ENCODE data around the gene ULK4. TPM values are rescaled to one million over a fixed set of nuclear protein-coding genes. Genes with fewer than 3 reads are reported as not detected.

Gene ULK4
- total RNA-seq, 4 donors from 2014 or later, result 13.3 to 23.4 (median 17.9) TPM

DNA sequence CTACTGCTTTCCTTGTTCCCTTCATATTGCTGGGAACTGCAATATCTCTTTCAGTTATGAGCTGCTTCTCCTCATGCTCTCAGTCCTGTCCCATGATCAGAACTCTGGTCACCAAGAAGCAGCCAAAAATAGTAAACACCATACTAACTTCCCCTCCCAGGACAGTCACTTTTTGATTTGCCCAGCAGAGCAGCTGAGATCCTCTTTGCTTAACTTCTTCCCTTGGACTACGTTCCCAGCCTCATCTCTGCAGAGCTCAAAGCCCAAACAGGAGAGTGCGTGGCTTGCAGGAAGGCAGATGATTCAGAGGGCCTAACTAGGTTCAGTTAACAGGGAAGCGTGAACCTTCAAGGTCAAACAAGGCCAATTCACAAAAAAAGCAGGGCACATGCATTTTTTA lies 609.4 kb downstream of the ULK4 start:
- WGBS, 2 donors, result 75 to 86% methylated on average over 3 of the region's 3 CpGs
- TF ChIP-seq EP300 (IDR thresholded peaks at IDR 0.05) (no peak), POLR2A (IDR thresholded peaks at IDR 0.05) (no peak)
- TF ChIP-seq, protein P1, sequence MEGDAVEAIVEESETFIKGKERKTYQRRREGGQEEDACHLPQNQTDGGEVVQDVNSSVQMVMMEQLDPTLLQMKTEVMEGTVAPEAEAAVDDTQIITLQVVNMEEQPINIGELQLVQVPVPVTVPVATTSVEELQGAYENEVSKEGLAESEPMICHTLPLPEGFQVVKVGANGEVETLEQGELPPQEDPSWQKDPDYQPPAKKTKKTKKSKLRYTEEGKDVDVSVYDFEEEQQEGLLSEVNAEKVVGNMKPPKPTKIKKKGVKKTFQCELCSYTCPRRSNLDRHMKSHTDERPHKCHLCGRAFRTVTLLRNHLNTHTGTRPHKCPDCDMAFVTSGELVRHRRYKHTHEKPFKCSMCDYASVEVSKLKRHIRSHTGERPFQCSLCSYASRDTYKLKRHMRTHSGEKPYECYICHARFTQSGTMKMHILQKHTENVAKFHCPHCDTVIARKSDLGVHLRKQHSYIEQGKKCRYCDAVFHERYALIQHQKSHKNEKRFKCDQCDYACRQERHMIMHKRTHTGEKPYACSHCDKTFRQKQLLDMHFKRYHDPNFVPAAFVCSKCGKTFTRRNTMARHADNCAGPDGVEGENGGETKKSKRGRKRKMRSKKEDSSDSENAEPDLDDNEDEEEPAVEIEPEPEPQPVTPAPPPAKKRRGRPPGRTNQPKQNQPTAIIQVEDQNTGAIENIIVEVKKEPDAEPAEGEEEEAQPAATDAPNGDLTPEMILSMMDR (IDR thresholded peaks at IDR 0.05), result no peak

DNA sequence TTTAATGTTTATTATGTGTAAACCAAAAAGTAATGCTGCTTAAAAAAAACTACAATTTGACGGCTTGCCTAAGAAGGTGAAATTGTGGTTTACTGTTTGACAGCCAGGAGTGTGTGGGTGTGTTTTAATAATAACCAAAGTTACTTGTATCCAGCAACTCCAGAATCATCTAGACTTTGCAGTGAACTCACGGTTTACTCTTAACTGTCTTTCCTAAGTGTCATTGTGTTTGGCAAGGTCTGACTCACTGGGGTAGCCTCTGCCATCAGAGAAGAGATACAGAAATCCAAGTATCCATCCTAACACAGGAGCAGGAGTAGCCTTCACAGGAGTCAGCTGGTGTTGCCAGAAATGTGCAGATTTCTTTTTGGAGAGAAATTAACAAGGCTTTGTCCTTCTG lies 611.5 kb downstream of the ULK4 start:
- TF ChIP-seq POLR2A (IDR thresholded peaks at IDR 0.05), result no peak
- TF ChIP-seq, protein P1 (IDR thresholded peaks at IDR 0.05), result no peak
- no peak for TF ChIP-seq EP300 (IDR thresholded peaks at IDR 0.05)
- 68 to 70% methylated on average over 2 of the region's 2 CpGs for WGBS, 2 donors
- H3K36me3 ChIP-seq, result no peaks in the 10 kb centered on the region

More for the DNA sequence above, 609.4 kb downstream of the ULK4 start:
- Histone ChIP-seq H3K36me3 (no peaks in the 10 kb centered on the region), H3K9me3 (no peaks in the 10 kb centered on the region), H3K4me1 (no peaks in the 10 kb centered on the region), H3K27me3 (no peaks in the 10 kb centered on the region), H3K27ac (no peak overlapping the region), H3K4me3 (no peak overlapping the region)
- no peak for DNase-seq (ENCODE audit: low spot score in 2 of 2)

DNA sequence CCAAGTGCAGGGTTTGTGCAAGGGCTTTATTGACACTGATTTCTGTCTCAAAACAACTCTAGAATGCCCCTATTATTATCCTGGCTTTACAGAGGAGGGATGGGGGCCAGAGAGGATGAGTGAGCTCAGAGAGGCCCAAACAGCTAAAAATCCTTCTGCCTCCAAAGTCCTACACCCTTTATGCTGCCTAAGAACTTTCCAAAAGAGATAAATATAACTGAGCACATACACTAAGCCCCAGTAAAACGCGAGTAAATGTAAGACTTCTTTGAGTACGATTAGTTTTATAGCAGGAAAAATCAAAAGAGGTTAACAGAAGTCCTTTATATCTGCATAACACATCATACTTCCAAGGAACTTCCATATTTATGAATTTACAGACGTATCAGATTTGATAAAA lies 613.5 kb downstream of the ULK4 start:
- no peaks in the 10 kb centered on the region for H3K4me1 ChIP-seq
- TF ChIP-seq, protein P1 (IDR thresholded peaks at IDR 0.05), result no peak
- no peak for TF ChIP-seq EP300 (IDR thresholded peaks at IDR 0.05)
- no peak for TF ChIP-seq POLR2A (IDR thresholded peaks at IDR 0.05)
- no peak for DNase-seq (ENCODE audit: low spot score in 2 of 2)
- H3K27me3 ChIP-seq, result no peaks in the 10 kb centered on the region
- WGBS, 2 donors, result 82 to 89% methylated on average over 4 of the region's 4 CpGs
- H3K9me3 ChIP-seq, result peaks cover 0 to 18% (median 0%) of the 10 kb centered on the region in 4 donors
- H3K36me3 ChIP-seq, result no peaks in the 10 kb centered on the region
- H3K4me3 ChIP-seq, result no peak overlapping the region
- no peak overlapping the region for H3K27ac ChIP-seq

More for the DNA sequence above, 611.5 kb downstream of the ULK4 start:
- Histone ChIP-seq H3K4me1 (no peaks in the 10 kb centered on the region), H3K4me3 (no peak overlapping the region), H3K27me3 (no peaks in the 10 kb centered on the region), H3K27ac (no peak overlapping the region), H3K9me3 (peaks cover 0 to 3% (median 0%) of the 10 kb centered on the region in 4 donors)
- no peak for DNase-seq (ENCODE audit: low spot score in 2 of 2)

DNA sequence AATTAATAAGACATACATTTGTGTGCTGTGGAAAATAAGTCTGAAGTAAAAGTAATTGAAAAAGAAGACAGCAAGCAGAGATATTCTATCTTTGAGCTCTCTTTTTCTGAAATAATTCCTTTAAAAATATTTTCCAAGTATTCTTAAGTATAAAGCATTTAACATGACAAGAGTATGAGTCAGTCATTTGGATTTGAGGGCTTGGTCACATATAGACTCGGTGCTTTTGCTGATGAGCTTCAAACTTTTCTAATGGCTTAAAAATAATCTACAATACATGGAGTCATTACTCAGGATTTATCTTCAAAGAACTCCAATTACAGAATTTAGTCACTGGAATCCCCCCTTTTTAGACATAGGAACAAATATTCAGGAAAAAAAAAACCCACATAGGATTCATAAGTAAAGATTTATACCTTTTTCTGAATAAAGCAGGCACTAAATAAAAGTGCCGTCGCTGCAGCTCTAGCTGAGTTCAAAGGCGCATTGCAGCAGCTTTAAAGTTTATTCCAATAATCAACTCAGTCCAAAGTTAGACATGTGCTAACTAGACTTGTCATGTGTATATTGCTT lies 615.1 kb downstream of the ULK4 start:
- 73 to 75% methylated on average over 4 of the region's 4 CpGs for WGBS, 2 donors
- TF ChIP-seq, protein P1 (IDR thresholded peaks at IDR 0.05), result no peak
- TF ChIP-seq POLR2A (IDR thresholded peaks at IDR 0.05) (no peak), EP300 (IDR thresholded peaks at IDR 0.05) (no peak)
- H3K4me1 ChIP-seq, result no peaks in the 10 kb centered on the region

DNA sequence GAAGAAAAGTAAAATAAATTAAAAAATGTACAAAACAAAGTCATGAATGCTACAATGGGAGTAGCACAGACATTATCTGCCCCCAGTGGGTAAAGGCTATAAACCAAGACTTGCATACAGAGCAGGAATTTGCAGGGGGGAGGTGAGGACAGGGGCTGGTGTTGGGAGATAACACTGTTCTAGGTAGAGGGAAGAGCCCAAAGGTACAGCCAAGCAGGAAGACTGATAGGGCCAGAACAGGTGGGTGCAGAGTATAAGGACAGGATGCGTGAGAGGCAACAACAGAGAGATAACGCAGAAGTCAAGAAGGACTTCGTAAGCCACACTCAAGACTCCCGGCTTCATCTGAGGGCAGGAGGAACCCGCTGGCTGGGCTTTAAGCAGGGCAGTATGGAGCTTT lies 616.1 kb downstream of the ULK4 start:
- Histone ChIP-seq H3K9me3 (peaks cover 0 to 18% (median 0%) of the 10 kb centered on the region in 4 donors), H3K4me1 (no peaks in the 10 kb centered on the region), H3K4me3 (no peak overlapping the region), H3K27me3 (no peaks in the 10 kb centered on the region), H3K27ac (no peak overlapping the region), H3K36me3 (no peaks in the 10 kb centered on the region)
- TF ChIP-seq EP300 (IDR thresholded peaks at IDR 0.05) (no peak), POLR2A (IDR thresholded peaks at IDR 0.05) (no peak)
- TF ChIP-seq, protein P1 (IDR thresholded peaks at IDR 0.05), result no peak
- DNase-seq (ENCODE audit: low spot score in 2 of 2), result no peak
- WGBS, 2 donors, result 92 to 96% methylated on average over 5 of the region's 5 CpGs

More for the DNA sequence above, 615.1 kb downstream of the ULK4 start:
- Histone ChIP-seq H3K4me3 (no peak overlapping the region), H3K27ac (no peak overlapping the region), H3K9me3 (peaks cover 0 to 18% (median 0%) of the 10 kb centered on the region in 4 donors), H3K27me3 (no peaks in the 10 kb centered on the region), H3K36me3 (no peaks in the 10 kb centered on the region)
- DNase-seq (ENCODE audit: low spot score in 2 of 2), result no peak

All from tibial nerve (tissue), 4 donors.